Endothelial cell of umbilical vein (primary cell): ENCODE measurements around the gene SAMD11. TPM values are rescaled to one million over a fixed set of nuclear protein-coding genes. Genes with fewer than 3 reads are reported as not detected.

ENCODE experiments used
- BruUV-seq: library from RNA; stranded (reverse); fragments of 400-500 nt; replicated peaks from 2 replicates; lab custom pipeline; 2021; lab: Mats Ljungman, UMichigan
- CTCF ChIA-PET: fragments of 300-600, 350-600 bp; sonication (Branson Sonifier 250); formaldehyde crosslinking; loops from one replicate; lab custom pipeline; 2021; ENCODE audit warnings: antibody characterized with exemption, inconsistent platforms; lab: Charles Lee
- POLR2A ChIA-PET: fragments of 300-600, 350-600 bp; sonication (Branson Sonifier 250); formaldehyde crosslinking; loops from one replicate; lab custom pipeline; 2021; ENCODE audit warnings: antibody characterized with exemption, inconsistent platforms; lab: Charles Lee
- DNase-seq: peaks from one replicate; pipeline ENCODE4 v3.0.0-alpha.2; 2011; ENCODE audit warnings: low read depth, low spot score
- FAIRE-seq: peaks from 2 replicates; lab custom pipeline; 2011; peaks lifted over from hg19 to GRCh38; lab: Jason Lieb, UNC
- H2AFZ ChIP-seq: 2 replicates; pipeline ENCODE4 v1.6.0; 2012; ENCODE audit warnings: low read depth, low read length, control low read depth, inconsistent platforms
- H3K27ac ChIP-seq: 2 replicates; pipeline ENCODE4 v1.5.1; 2011; ENCODE audit warnings: low read depth, mild to moderate bottlenecking, control low read depth, low read length, moderate library complexity; ENCODE audit not compliant: insufficient read depth
- H3K27me3 ChIP-seq, 2 experiments: 2 replicates each; pipeline versions ENCODE4 v1.6.0 to v1.6.1; 2011; ENCODE audit warnings: low read length in 2 of 2, mixed read lengths in 1 of 2; ENCODE audit not compliant: control insufficient read depth in 2 of 2, insufficient read depth in 2 of 2
- H3K36me3 ChIP-seq, 2 experiments: 2 replicates in 1 of 2; 3 replicates in 1 of 2; pipeline ENCODE4 v1.5.1; 2011; ENCODE audit warnings: low read length in 2 of 2, mild to moderate bottlenecking in 1 of 2, moderate library complexity in 1 of 2; ENCODE audit not compliant: control insufficient read depth in 2 of 2, insufficient read depth in 2 of 2; ENCODE audit errors: extremely low read depth in 1 of 2
- H3K4me1 ChIP-seq: 3 replicates; pipeline ENCODE4 v1.5.1; 2011; ENCODE audit warnings: mild to moderate bottlenecking, low read length; ENCODE audit not compliant: control insufficient read depth, insufficient read depth; ENCODE audit errors: extremely low read depth
- H3K4me2 ChIP-seq: 2 replicates; pipeline ENCODE4 v1.6.1; 2011; ENCODE audit warnings: low read length, control low read depth, mixed read lengths; ENCODE audit not compliant: insufficient read depth
- H3K4me3 ChIP-seq, 3 experiments: fragments of 200-600 bp in 1 of 3; sonication (generic), shearing (Covaris generic) in 1 of 3; replicated peaks in 1 of 3; 2 replicates each; pipeline ENCODE4 v1.5.1; 2011 to 2016; ENCODE audit warnings: control low read depth in 3 of 3, low read length in 3 of 3, mild to moderate bottlenecking in 2 of 3, inconsistent platforms in 1 of 3, low read depth in 1 of 3, moderate library complexity in 1 of 3; ENCODE audit not compliant: insufficient read depth in 1 of 3
- H3K79me2 ChIP-seq: 2 replicates; pipeline ENCODE4 v1.6.0; 2012; ENCODE audit warnings: low read length, inconsistent platforms; ENCODE audit not compliant: control insufficient read depth, insufficient read depth
- H3K9ac ChIP-seq: replicated peaks from 2 replicates; pipeline ENCODE3; 2011; ENCODE audit warnings: low read length, control low read depth; ENCODE audit not compliant: insufficient read depth; ENCODE audit errors: extremely low read depth
- H3K9me1 ChIP-seq: replicated peaks from 3 replicates; pipeline ENCODE4 v1.6.0; 2011; ENCODE audit warnings: mild to moderate bottlenecking, low read length; ENCODE audit not compliant: control insufficient read depth, insufficient read depth; ENCODE audit errors: extremely low read depth
- H3K9me3 ChIP-seq: replicated peaks from 2 replicates; pipeline ENCODE4 v1.5.1; 2012; ENCODE audit warnings: low read length, inconsistent platforms; ENCODE audit not compliant: control insufficient read depth, insufficient read depth
- H4K20me1 ChIP-seq: replicated peaks from 2 replicates; pipeline ENCODE3; 2011; ENCODE audit warnings: mild to moderate bottlenecking, low read length; ENCODE audit not compliant: control insufficient read depth, insufficient read depth; ENCODE audit errors: extremely low read depth
- CTCF ChIP-seq, 2 donors: IDR thresholded peaks; 1 replicate in 1 of 2; 2 replicates in 1 of 2; pipeline ENCODE4 v1.5.1; 2011; ENCODE audit warnings: low read length in 2 of 2, mild to moderate bottlenecking in 2 of 2, moderate library complexity in 2 of 2, control low read depth in 1 of 2, inconsistent platforms in 1 of 2, low read depth in 1 of 2; ENCODE audit not compliant: insufficient read depth in 1 of 2; ENCODE audit errors: extremely low read depth in 1 of 2
- EZH2 ChIP-seq: IDR thresholded peaks from 2 replicates; pipeline ENCODE4 v1.6.1; 2012; ENCODE audit warnings: borderline replicate concordance, low read depth, mild to moderate bottlenecking, moderate library complexity, low read length, inconsistent platforms; ENCODE audit not compliant: severe bottlenecking
- FOS ChIP-seq: IDR thresholded peaks from 2 replicates; pipeline ENCODE4 v1.6.1; 2011; ENCODE audit warnings: mild to moderate bottlenecking, low read length, moderate library complexity, borderline replicate concordance; ENCODE audit not compliant: insufficient read depth
- GATA2 ChIP-seq: IDR thresholded peaks from 2 replicates; pipeline ENCODE4 v1.7.0; 2011; ENCODE audit warnings: low read depth, mild to moderate bottlenecking, moderate library complexity, mixed read lengths, low read length; ENCODE audit not compliant: insufficient read length, insufficient read depth
- JUN ChIP-seq: IDR thresholded peaks from 2 replicates; pipeline ENCODE4 v1.6.1; 2011; ENCODE audit warnings: borderline replicate concordance, low read depth; ENCODE audit not compliant: insufficient read length, insufficient read depth
- MAX ChIP-seq: IDR thresholded peaks from 2 replicates; pipeline ENCODE4 v1.6.1; 2011; ENCODE audit not compliant: insufficient read depth, insufficient read length
- MYC ChIP-seq: IDR thresholded peaks from one replicate; pipeline ENCODE4 v1.6.1; 2011; ENCODE audit warnings: mild to moderate bottlenecking, low read depth, low read length
- POLR2A ChIP-seq: IDR thresholded peaks from 2 replicates; pipeline ENCODE4 v1.6.1; 2012; ENCODE audit warnings: low read depth, mild to moderate bottlenecking, control low read depth, low read length
- POLR2AphosphoS5 ChIP-seq: IDR thresholded peaks from 2 replicates; pipeline ENCODE4 v1.6.1; 2012; ENCODE audit warnings: low read depth, mild to moderate bottlenecking, control low read depth, low read length, moderate library complexity; ENCODE audit not compliant: insufficient read depth
- dilution Hi-C: fragments of 300-500 bp; cut with MboI; formaldehyde crosslinking; loops from one replicate; pipeline ENCODE4 v1.15.0; 2019; ENCODE audit warnings: low sequenced_read_pairs; ENCODE audit not compliant: extremely low pct_ligation_motif_present
- intact Hi-C: fragments of 100-400 bp; cut with micrococcal nuclease; formaldehyde crosslinking; loops from one replicate; pipeline ENCODE4 v1.10.0; 2022
- polyA plus RNA-seq, 4 experiments: library from polyadenylated mRNA; depleted of rRNA in 3 of 4; stranded (reverse) in 3 of 4; unstranded in 1 of 4; fragments of >200 nt; gene quantifications; 2 replicates each; pipeline versions ENCODE4 v1.2.1 to v1.2.3, GENCODE V29; 2011 to 2012; ENCODE audit warnings: missing spikeins in 1 of 4
- total RNA-seq: library from RNA; stranded (reverse); gene quantifications from 2 replicates; pipeline ENCODE4 v1.2.3, GENCODE V29; 2021

SAMD11 gene
- total and polyA plus RNA-seq, 2 donors (not counting 3 experiments of a cell fraction or from before 2014, with no cell fraction given), result not detected

- intact Hi-C loops, result no loop called here
- DNase-seq, result no peak
- TF ChIP-seq EZH2 (no peak), POLR2A (no peak), GATA2 (no peak), MAX (no peak), FOS (no peak), POLR2AphosphoS5 (no peak), MYC (no peak), CTCF (IDR thresholded peaks at IDR 0.05; ENCODE audit: extremely low read depth in 1 of 2, insufficient read depth in 1 of 2, low read depth in 1 of 2, low read length in 2 of 2) (no peak), JUN (no peak)
- no peak for FAIRE-seq
- no peak overlapping the region for H3K27ac ChIP-seq
- dilution Hi-C loops, result no loop called here
- H3K9ac ChIP-seq, result no peak overlapping the region
- H3K9me3 ChIP-seq, result no peaks in the 10 kb centered on the region
- BruUV-seq, result no TSS peak
- no peaks in the 10 kb centered on the region for H3K27me3 ChIP-seq
- H3K4me3 ChIP-seq, result no peak overlapping the region
- H2AFZ ChIP-seq, result no peak overlapping the region
- no peak overlapping the region for H3K4me2 ChIP-seq
- ChIA-PET POLR2A (no interaction called here), CTCF (interaction anchor here (1.8 kb wide), 1 partner anchor 58 kb away, joined by 4 read pairs; no protein-coding TSS in a partner anchor)
- H3K9me1 ChIP-seq, result no peaks in the 10 kb centered on the region
- H3K4me1 ChIP-seq, result peaks cover 14% of the 10 kb centered on the region
- H3K36me3 ChIP-seq, result peaks cover 0 to 2% of the 10 kb centered on the region in 2 experiments
- no peaks in the 10 kb centered on the region for H4K20me1 ChIP-seq
- peaks cover 13% of the 10 kb centered on the region for H3K79me2 ChIP-seq
These were observed 38.9 kb downstream of the SAMD11 start for GRCh38 chr1:962381-963300.
